Measurements from ENCODE around the gene MOCS1.

MOCS1 gene

DNA sequence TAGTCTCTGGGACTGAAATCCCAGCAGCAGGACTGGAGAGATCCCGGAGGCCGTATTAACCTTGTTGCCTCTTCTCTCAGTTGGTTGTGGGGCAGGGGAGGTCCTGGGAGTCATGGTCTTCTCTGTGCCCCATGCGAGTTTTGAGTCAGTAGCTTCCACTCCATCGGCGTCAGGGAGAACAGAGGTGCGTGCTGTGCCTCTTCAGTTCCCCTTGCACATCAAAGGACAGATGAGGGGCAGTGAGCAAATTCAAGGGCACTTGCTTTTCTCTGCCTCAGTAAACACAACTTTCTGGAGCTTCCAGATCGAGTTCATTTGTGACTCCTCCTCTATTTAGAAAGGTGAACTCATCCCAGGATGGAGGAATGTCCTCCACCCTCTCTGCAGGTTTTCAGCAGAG lies 48.6 kb downstream of the MOCS1 start:
- DNase-seq (ENCODE audit: low read depth): no peak
- TF ChIP-seq POLR2A (IDR thresholded peaks at IDR 0.05; ENCODE audit: extremely low read depth, insufficient read length) (no peak), MYC (IDR thresholded peaks at IDR 0.05; ENCODE audit: low read depth, low read length) (no peak)
- TF ChIP-seq, protein P1, sequence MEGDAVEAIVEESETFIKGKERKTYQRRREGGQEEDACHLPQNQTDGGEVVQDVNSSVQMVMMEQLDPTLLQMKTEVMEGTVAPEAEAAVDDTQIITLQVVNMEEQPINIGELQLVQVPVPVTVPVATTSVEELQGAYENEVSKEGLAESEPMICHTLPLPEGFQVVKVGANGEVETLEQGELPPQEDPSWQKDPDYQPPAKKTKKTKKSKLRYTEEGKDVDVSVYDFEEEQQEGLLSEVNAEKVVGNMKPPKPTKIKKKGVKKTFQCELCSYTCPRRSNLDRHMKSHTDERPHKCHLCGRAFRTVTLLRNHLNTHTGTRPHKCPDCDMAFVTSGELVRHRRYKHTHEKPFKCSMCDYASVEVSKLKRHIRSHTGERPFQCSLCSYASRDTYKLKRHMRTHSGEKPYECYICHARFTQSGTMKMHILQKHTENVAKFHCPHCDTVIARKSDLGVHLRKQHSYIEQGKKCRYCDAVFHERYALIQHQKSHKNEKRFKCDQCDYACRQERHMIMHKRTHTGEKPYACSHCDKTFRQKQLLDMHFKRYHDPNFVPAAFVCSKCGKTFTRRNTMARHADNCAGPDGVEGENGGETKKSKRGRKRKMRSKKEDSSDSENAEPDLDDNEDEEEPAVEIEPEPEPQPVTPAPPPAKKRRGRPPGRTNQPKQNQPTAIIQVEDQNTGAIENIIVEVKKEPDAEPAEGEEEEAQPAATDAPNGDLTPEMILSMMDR (IDR thresholded peaks at IDR 0.05; ENCODE audit: low read depth, low read length): no peak
- TF ChIP-seq, protein P2, sequence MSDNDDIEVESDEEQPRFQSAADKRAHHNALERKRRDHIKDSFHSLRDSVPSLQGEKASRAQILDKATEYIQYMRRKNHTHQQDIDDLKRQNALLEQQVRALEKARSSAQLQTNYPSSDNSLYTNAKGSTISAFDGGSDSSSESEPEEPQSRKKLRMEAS (IDR thresholded peaks at IDR 0.05; ENCODE audit: low read depth, low read length): no peak
- no peak overlapping the region for H3K4me3 ChIP-seq (ENCODE audit: low read depth, low read length)

DNA sequence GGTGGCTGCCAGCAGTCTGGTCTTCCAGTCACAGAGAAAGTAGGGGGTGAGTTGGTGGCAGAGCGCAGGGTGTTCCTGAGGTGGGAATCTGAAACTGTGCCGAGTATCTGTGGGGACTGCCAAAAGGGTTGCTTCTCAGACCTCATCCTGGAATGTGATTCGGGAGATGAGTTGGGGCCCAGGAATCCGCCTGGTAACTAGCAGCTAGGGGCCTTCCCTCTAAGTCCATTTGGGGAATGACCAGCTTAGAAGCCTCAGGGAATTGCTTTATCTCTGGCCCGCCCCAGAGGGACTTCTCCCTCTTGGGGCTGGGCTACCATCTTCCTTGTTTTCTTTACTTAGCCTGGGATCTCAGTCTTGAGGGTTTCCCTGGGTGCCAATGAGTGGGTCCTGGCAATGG lies 49.6 kb downstream of the MOCS1 start:
- H3K4me3 ChIP-seq (ENCODE audit: low read depth, low read length): no peak overlapping the region
- TF ChIP-seq, protein P2 (IDR thresholded peaks at IDR 0.05; ENCODE audit: low read depth, low read length): no peak
- TF ChIP-seq POLR2A (IDR thresholded peaks at IDR 0.05; ENCODE audit: extremely low read depth, insufficient read length) (no peak), MYC (IDR thresholded peaks at IDR 0.05; ENCODE audit: low read depth, low read length) (no peak)
- TF ChIP-seq, protein P1 (IDR thresholded peaks at IDR 0.05; ENCODE audit: low read depth, low read length): no peak
- no peak for DNase-seq (ENCODE audit: low read depth)

DNA sequence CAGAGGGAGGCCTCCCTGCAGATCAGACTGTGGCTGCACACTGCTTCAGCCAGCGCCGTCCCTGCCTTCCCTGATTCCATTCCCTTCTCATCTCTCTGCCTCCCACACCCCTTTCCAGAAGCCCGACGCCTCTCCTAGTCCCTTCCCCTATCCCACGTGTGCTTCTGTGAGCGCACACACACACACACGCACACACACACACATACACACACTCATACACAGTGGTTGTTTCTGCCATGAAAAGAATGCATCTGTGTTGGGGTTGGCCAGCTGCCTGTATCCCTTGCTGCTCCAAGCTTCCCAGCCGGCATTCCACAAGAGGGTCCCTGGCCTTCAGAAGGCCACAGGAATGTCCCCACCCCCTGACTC lies 51.7 kb downstream of the MOCS1 start:
- TF ChIP-seq, protein P1 (IDR thresholded peaks at IDR 0.05; ENCODE audit: low read depth, low read length): no peak
- TF ChIP-seq MYC (IDR thresholded peaks at IDR 0.05; ENCODE audit: low read depth, low read length): no peak
- no peak for TF ChIP-seq POLR2A (IDR thresholded peaks at IDR 0.05; ENCODE audit: extremely low read depth, insufficient read length)
- no peak for DNase-seq (ENCODE audit: low read depth)
- no peak overlapping the region for H3K4me3 ChIP-seq (ENCODE audit: low read depth, low read length)

DNA sequence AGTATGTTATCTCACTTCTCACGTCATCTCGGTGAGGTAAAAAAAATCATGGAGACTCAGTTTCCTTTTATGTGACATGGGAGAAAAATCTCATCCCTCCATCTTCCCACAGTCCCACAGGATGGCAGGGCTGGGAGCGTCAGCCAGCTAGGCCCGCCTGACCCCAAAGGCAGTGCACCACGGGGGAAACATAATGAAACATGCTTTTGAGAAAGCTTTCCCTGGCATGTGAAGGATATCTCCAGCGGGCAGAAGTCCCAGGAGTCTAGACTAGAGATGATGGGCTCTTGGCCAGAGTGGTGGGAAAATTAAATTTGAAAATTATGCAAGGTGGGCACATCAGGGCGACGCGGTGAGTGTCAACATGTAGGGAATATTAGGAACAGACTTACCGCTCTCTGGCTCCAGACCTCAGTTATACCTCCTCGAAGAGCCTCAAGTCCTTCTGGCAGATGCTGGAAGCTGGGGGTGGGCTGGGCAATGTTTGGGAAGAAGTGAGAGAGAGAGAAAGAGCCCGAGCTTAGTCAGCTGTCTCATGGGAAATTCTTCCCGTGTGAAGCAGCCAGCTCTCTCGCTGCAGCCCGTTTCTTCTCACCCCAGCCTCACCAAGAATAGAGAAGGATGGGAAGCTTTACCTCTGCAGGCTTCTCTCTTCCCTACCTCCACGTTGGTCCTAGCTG lies 52.3 kb downstream of the MOCS1 start:
- no peak for DNase-seq (ENCODE audit: low read depth)
- TF ChIP-seq POLR2A (IDR thresholded peaks at IDR 0.05; ENCODE audit: extremely low read depth, insufficient read length) (no peak), MYC (IDR thresholded peaks at IDR 0.05; ENCODE audit: low read depth, low read length) (no peak)
- TF ChIP-seq, protein P1 (IDR thresholded peaks at IDR 0.05; ENCODE audit: low read depth, low read length): no peak
- TF ChIP-seq, protein P2 (IDR thresholded peaks at IDR 0.05; ENCODE audit: low read depth, low read length): no peak
- no peak overlapping the region for H3K4me3 ChIP-seq (ENCODE audit: low read depth, low read length)

DNA sequence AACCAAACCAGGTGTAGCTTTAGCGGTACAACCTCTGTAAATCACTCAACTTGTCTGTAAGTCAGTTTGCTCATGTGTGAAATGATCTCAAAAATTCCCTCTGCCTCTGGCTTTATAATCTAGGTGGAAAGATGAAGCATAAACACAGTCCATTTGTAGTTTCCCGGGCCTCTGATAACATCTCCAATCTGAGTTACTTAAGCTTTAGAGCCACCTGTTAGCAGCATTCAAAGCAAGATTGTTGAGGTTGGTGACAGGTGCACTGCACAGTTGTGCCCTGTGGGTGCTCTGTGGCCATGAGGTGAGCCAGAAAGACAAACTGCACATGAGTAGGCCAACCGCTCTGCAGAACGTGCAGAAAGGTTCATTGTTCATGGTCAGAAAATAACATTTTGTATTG lies 53.7 kb downstream of the MOCS1 start:
- TF ChIP-seq, protein P1 (IDR thresholded peaks at IDR 0.05; ENCODE audit: low read depth, low read length): no peak
- TF ChIP-seq MYC (IDR thresholded peaks at IDR 0.05; ENCODE audit: low read depth, low read length) (no peak), POLR2A (IDR thresholded peaks at IDR 0.05; ENCODE audit: extremely low read depth, insufficient read length) (no peak)
- TF ChIP-seq, protein P2 (IDR thresholded peaks at IDR 0.05; ENCODE audit: low read depth, low read length): no peak
- no peak overlapping the region for H3K4me3 ChIP-seq (ENCODE audit: low read depth, low read length)
- DNase-seq (ENCODE audit: low read depth): no peak

DNA sequence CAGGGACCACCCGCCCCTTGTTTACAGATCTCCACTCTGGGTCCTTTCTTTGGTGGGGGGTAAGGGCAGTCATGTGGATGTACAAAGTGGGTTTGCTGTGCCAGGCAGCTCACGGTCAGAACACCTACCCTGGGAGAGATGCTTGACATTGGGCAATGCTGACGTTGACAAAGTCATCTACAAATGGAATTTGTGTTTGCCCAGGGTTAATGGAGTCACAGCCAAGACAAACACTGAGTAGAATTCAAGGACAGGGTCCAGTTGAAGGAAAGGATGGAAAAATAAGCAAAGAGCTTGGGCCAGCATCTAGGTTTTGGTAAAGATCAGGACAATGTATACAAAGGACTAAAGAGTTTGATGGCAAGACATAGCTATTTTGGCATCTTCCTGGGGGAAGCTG lies 54.7 kb downstream of the MOCS1 start:
- no peak for DNase-seq (ENCODE audit: low read depth)
- TF ChIP-seq MYC (IDR thresholded peaks at IDR 0.05; ENCODE audit: low read depth, low read length): no peak
- TF ChIP-seq, protein P1 (IDR thresholded peaks at IDR 0.05; ENCODE audit: low read depth, low read length): no peak
- TF ChIP-seq, protein P2 (IDR thresholded peaks at IDR 0.05; ENCODE audit: low read depth, low read length): no peak
- no peak for TF ChIP-seq POLR2A (IDR thresholded peaks at IDR 0.05; ENCODE audit: extremely low read depth, insufficient read length)
- H3K4me3 ChIP-seq (ENCODE audit: low read depth, low read length): no peak overlapping the region

Measured in NB4 (cell line).